Stomach (tissue), 4 donors: ENCODE measurements around the gene GRK2.

ENCODE experiments used
- CTCF ChIP-seq, 7 experiments: fragments of 450-650 bp in 4 of 7; fragments of 200-600 bp in 3 of 7; sonication (generic) in 3 of 7; IDR thresholded peaks; one replicate each; pipeline ENCODE4 v1.5.1; 2016 to 2019; ENCODE audit warnings: antibody characterized with exemption in 7 of 7, control low read depth in 2 of 7, mild to moderate bottlenecking in 1 of 7
- EP300 ChIP-seq: sonication (generic); formaldehyde crosslinking; IDR thresholded peaks from one replicate; pipeline ENCODE4 v1.6.1; 2017; ENCODE audit warnings: antibody characterized with exemption
- POLR2A ChIP-seq, 4 donors: fragments of 450-650 bp; IDR thresholded peaks; one replicate each; pipeline ENCODE4 v1.6.1; 2016; ENCODE audit warnings: antibody characterized with exemption in 4 of 4, control low read depth in 2 of 4, mild to moderate bottlenecking in 1 of 4, moderate library complexity in 1 of 4
- POLR2AphosphoS5 ChIP-seq, 3 donors: sonication (generic); formaldehyde crosslinking; IDR thresholded peaks; one replicate each; pipeline ENCODE4 v1.6.1; 2016; ENCODE audit warnings: antibody characterized with exemption in 3 of 3

- TF ChIP-seq CTCF (IDR thresholded peaks at IDR 0.05) (no peak), POLR2A (IDR thresholded peaks at IDR 0.05) (no peak), POLR2AphosphoS5 (IDR thresholded peaks at IDR 0.05) (no peak), EP300 (no peak)
Observed at GRCh38 chr11:67230886-67231285, 35.4 kb upstream of the GRK2 start.
